HCT116 (cell line): ENCODE data around the gene GABRE. TPM values are rescaled to one million over a fixed set of nuclear protein-coding genes. Genes with fewer than 3 reads are reported as not detected.

Experiments
- ATAC-seq: fragments of 200-7000 bp; cut with Tn5 transposase; 2 replicates; pipeline ENCODE4 v1.9.1; 2020; ENCODE audit warnings: mild to moderate bottlenecking, moderate library complexity
- BruUV-seq: library from RNA; stranded (reverse); fragments of 400-500 nt; replicated peaks from 2 replicates; lab custom pipeline; 2021; lab: Mats Ljungman, UMichigan
- CTCF ChIA-PET: fragments of 300-600 bp; sonication (Branson Sonifier 250); formaldehyde crosslinking; loops from one replicate; lab custom pipeline; 2021; ENCODE audit warnings: antibody characterized with exemption; lab: Charles Lee
- POLR2A ChIA-PET: fragments of 300-600, 350-600 bp; sonication (Branson Sonifier 250); formaldehyde crosslinking; loops from one replicate; lab custom pipeline; 2021; ENCODE audit warnings: antibody characterized with exemption; lab: Charles Lee
- RAD21 ChIA-PET, 2 experiments: fragments of 300-600 bp; sonication (Branson Sonifier 250); formaldehyde crosslinking; loops; one replicate each; lab custom pipeline; 2023; ENCODE audit warnings: low total read pairs in 2 of 2; ENCODE audit not compliant: uncharacterized antibody in 2 of 2, unreplicated experiment in 2 of 2, low non-redundant PET in 1 of 2; lab: Charles Lee
- DNase-seq: peaks from one replicate; pipeline ENCODE4 v3.0.0-alpha.2; 2010; ENCODE audit warnings: low read depth, low spot score
- H2AFZ ChIP-seq: fragments of 200-600 bp; shearing (Covaris generic), sonication (generic); 2 replicates; pipeline ENCODE4 v1.6.1; 2017; ENCODE audit warnings: low read depth, mixed run types, mixed read lengths, antibody characterized with exemption, low read length; ENCODE audit not compliant: poor library complexity, severe bottlenecking
- H3K27ac ChIP-seq: 2 replicates; pipeline ENCODE4 v1.5.1; 2012; ENCODE audit warnings: low read depth, low read length
- H3K27me3 ChIP-seq: fragments of 200-600 bp; sonication (generic); 2 replicates; pipeline ENCODE4 v1.6.1; 2016; ENCODE audit warnings: mixed run types, low read length, mixed read lengths; ENCODE audit not compliant: insufficient read depth
- H3K36me3 ChIP-seq, 2 experiments: fragments of 200-500 bp in 1 of 2; fragments of 200-600 bp in 1 of 2; sonication (Bioruptor generic) in 1 of 2; sonication (generic) in 1 of 2; 2 replicates each; pipeline versions ENCODE4 v1.5.1 to v1.6.1; 2014 to 2016; ENCODE audit warnings: low read length in 2 of 2, inconsistent platforms in 1 of 2, mixed read lengths in 1 of 2, mixed run types in 1 of 2; ENCODE audit not compliant: insufficient read depth in 2 of 2, control insufficient read depth in 1 of 2
- H3K4me1 ChIP-seq, 2 experiments: fragments of 200-600 bp in 1 of 2; sonication (generic) in 1 of 2; 2 replicates each; pipeline versions ENCODE4 v1.5.1 to v1.6.1; 2012 to 2017; ENCODE audit warnings: low read length in 2 of 2, inconsistent platforms in 1 of 2, mild to moderate bottlenecking in 1 of 2, mixed read lengths in 1 of 2, mixed run types in 1 of 2, moderate library complexity in 1 of 2; ENCODE audit not compliant: insufficient read depth in 2 of 2, control insufficient read depth in 1 of 2
- H3K4me2 ChIP-seq: fragments of 200-600 bp; sonication (generic); 2 replicates; pipeline ENCODE4 v1.6.1; 2017; ENCODE audit warnings: mixed run types, low read length, mixed read lengths
- H3K4me3 ChIP-seq, 2 experiments: fragments of 200-600 bp in 1 of 2; sonication (generic) in 1 of 2; replicated peaks in 1 of 2; 2 replicates each; pipeline ENCODE4 v1.5.1; 2011 to 2016; ENCODE audit warnings: low read length in 2 of 2, control low read depth in 1 of 2, low read depth in 1 of 2, mild to moderate bottlenecking in 1 of 2, mixed read lengths in 1 of 2, mixed run types in 1 of 2
- H3K79me2 ChIP-seq: fragments of 200-600 bp; sonication (generic); 2 replicates; pipeline ENCODE4 v1.6.1; 2017; ENCODE audit warnings: mild to moderate bottlenecking, mixed run types, low read length, moderate library complexity, mixed read lengths; ENCODE audit not compliant: insufficient read depth
- H3K9ac ChIP-seq: fragments of 200-600 bp; sonication (generic); 2 replicates; pipeline ENCODE4 v1.6.1; 2016; ENCODE audit warnings: low read length, mixed read lengths
- H3K9me2 ChIP-seq: fragments of 200-600 bp; sonication (generic), shearing (Covaris generic); 2 replicates; pipeline ENCODE4 v1.6.1; 2017; ENCODE audit warnings: mixed run types, mild to moderate bottlenecking, moderate library complexity; ENCODE audit not compliant: insufficient read depth
- H3K9me3 ChIP-seq, 2 experiments: fragments of 200-500 bp in 1 of 2; fragments of 200-600 bp in 1 of 2; sonication (Bioruptor generic) in 1 of 2; sonication (generic) in 1 of 2; 2 replicates each; pipeline ENCODE4 v1.6.1; 2014 to 2017; ENCODE audit warnings: low read length in 2 of 2, mixed read lengths in 2 of 2, inconsistent platforms in 1 of 2, low read depth in 1 of 2, mild to moderate bottlenecking in 1 of 2, mixed run types in 1 of 2, moderate library complexity in 1 of 2; ENCODE audit not compliant: control insufficient read depth in 1 of 2, insufficient read depth in 1 of 2
- H4K20me1 ChIP-seq: fragments of 200-600 bp; sonication (generic), shearing (Covaris generic); 2 replicates; pipeline ENCODE4 v1.6.1; 2017; ENCODE audit warnings: mixed run types, mild to moderate bottlenecking, moderate library complexity; ENCODE audit not compliant: insufficient read depth
- EZH2 ChIP-seq: fragments of 200-600 bp; sonication (generic); IDR thresholded peaks from 2 replicates; pipeline ENCODE4 v1.6.1; 2017; ENCODE audit warnings: antibody characterized with exemption, mixed run types
- FOSL1 ChIP-seq: IDR thresholded peaks from 2 replicates; pipeline ENCODE4 v1.6.1; 2012; ENCODE audit warnings: low read depth
- JUND ChIP-seq: IDR thresholded peaks from 2 replicates; pipeline ENCODE4 v1.6.1; 2012
- SIN3A ChIP-seq: IDR thresholded peaks from 2 replicates; pipeline ENCODE4 v1.6.1; 2012; ENCODE audit warnings: low read depth
- SP1 ChIP-seq: IDR thresholded peaks from 2 replicates; pipeline ENCODE4 v1.6.1; 2012; ENCODE audit warnings: low read depth
- SRF ChIP-seq: IDR thresholded peaks from 2 replicates; pipeline ENCODE4 v1.6.1; 2012; ENCODE audit warnings: low read depth
- intact Hi-C: fragments of 100-400 bp; cut with micrococcal nuclease; formaldehyde crosslinking; loops from 2 replicates; pipeline ENCODE4 v1.10.0; 2022
- total RNA-seq: library from RNA; stranded (reverse); gene quantifications from one replicate; pipeline ENCODE4 v1.2.1, GENCODE V29; 2021; ENCODE audit not compliant: unreplicated experiment

Gene GABRE
- total RNA-seq, 1 experiment from 2014 or later = 3.9 TPM

DNA sequence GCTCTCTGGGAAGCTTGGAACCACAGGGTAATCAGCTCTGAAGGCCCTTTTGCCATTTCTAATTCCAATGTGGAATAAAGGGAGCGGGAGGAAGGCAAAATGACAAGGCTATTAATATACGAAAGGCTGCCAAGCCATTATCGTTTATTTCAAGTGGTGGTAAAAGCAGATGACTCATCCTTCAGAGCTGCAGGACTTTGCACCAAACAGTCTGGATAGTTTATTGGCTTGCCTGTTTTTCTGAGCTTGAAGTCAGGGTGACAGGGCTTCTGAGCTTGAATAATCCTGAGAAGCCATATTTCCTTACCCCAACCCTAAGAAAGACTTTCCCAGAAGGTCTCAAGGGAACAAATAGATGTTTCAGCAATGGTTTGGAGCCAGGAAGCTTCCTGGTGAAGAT is 7.7 kb upstream of the GABRE start:
- no peaks in the 10 kb centered on the region for H3K9me3 ChIP-seq
- no peak overlapping the region for H3K9ac ChIP-seq
- RAD21 ChIA-PET = no interaction called here
- BruUV-seq = no TSS peak
- no peak overlapping the region for H3K27ac ChIP-seq
- H3K4me3 ChIP-seq = peak overlapping the region in 1 of 2 experiments; percentile 24; a peak in 1 of 4 replicates
- no peaks in the 10 kb centered on the region; the same call in 1 of the 2 replicates for H3K27me3 ChIP-seq
- ATAC-seq (peak; percentile 63), DNase-seq (no peak)
- no peaks in the 10 kb centered on the region for H4K20me1 ChIP-seq
- peak overlapping the region; percentile 54 for H3K4me2 ChIP-seq
- no peaks in the 10 kb centered on the region for H3K36me3 ChIP-seq
- H3K79me2 ChIP-seq = no peaks in the 10 kb centered on the region
- peak; percentile 59; the same call in 1 of the 2 replicates for TF ChIP-seq FOSL1
- TF ChIP-seq JUND = peak; percentile 67
- no peak for TF ChIP-seq EZH2
- no peak for TF ChIP-seq SIN3A
- TF ChIP-seq SP1 = peak; percentile 51
- TF ChIP-seq, all 23 proteins: peak for 3
- intact Hi-C loops = no loop called here
- Histone ChIP-seq H3K4me1 (peaks cover 2 to 49% of the 10 kb centered on the region in 2 experiments; a peak in 3 of 4 replicates), H3K9me2 (no peaks in the 10 kb centered on the region), H2AFZ (no peak overlapping the region)
- CTCF ChIA-PET = no interaction called here
- POLR2A ChIA-PET = no interaction called here

DNA sequence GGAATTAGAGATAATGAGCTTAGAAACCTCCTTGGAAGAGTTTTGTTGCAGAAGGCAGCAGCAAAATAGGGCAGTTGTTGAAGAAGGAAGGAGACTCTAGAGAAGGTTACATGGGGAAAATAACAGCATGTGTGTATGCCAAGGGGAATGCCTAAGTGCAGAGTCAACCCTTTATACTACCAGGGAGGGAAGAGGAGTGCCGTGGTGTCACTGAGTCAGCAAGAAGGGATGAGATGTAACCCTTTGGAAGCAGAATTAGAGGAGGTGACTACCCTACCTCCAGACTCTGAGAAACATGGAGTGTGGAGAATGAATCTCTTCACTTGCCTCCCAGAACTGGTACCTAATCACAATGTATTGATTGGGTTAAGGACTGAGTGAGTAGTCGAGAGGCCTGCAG is 6.7 kb upstream of the GABRE start:
- TF ChIP-seq EZH2 (no peak), FOSL1 (0 out of 2 replicates have a peak, but pooled peaks have one; percentile 11), SRF (no peak)
- H3K9me3 ChIP-seq = no peaks in the 10 kb centered on the region
- intact Hi-C loops = no loop called here
- no peaks in the 10 kb centered on the region for H3K36me3 ChIP-seq
- peaks cover 2 to 48% of the 10 kb centered on the region in 2 experiments; a peak in 3 of 4 replicates for H3K4me1 ChIP-seq
- no peaks in the 10 kb centered on the region for H4K20me1 ChIP-seq
- no peak overlapping the region for H3K4me3 ChIP-seq
- H3K4me2 ChIP-seq = peak overlapping the region; percentile 54
- peak; percentile 30; the same call in 1 of the 2 replicates for ATAC-seq
- H3K9me2 ChIP-seq = no peaks in the 10 kb centered on the region
- ChIA-PET POLR2A (no interaction called here), RAD21 (no interaction called here), CTCF (no interaction called here)
- H2AFZ ChIP-seq = no peak overlapping the region
- H3K9ac ChIP-seq = no peak overlapping the region
- H3K27ac ChIP-seq = no peak overlapping the region
- DNase-seq = no peak
- BruUV-seq = no TSS peak
- H3K79me2 ChIP-seq = no peaks in the 10 kb centered on the region
- H3K27me3 ChIP-seq = no peaks in the 10 kb centered on the region; the same call in 1 of the 2 replicates
